DMS114 treated with DMSO at 0.1 percent for 48 hours (cell line): Measurements from ENCODE around the gene EHD1.
A peak's percentile ranks its signal among the peaks of the same experiment; 100 is the strongest.

Experiments
- DNase-seq: peaks from one replicate; lab custom pipeline; 2025; ENCODE audit not compliant: unreplicated experiment; lab: John Stamatoyannopoulos, UW

Gene EHD1

DNA sequence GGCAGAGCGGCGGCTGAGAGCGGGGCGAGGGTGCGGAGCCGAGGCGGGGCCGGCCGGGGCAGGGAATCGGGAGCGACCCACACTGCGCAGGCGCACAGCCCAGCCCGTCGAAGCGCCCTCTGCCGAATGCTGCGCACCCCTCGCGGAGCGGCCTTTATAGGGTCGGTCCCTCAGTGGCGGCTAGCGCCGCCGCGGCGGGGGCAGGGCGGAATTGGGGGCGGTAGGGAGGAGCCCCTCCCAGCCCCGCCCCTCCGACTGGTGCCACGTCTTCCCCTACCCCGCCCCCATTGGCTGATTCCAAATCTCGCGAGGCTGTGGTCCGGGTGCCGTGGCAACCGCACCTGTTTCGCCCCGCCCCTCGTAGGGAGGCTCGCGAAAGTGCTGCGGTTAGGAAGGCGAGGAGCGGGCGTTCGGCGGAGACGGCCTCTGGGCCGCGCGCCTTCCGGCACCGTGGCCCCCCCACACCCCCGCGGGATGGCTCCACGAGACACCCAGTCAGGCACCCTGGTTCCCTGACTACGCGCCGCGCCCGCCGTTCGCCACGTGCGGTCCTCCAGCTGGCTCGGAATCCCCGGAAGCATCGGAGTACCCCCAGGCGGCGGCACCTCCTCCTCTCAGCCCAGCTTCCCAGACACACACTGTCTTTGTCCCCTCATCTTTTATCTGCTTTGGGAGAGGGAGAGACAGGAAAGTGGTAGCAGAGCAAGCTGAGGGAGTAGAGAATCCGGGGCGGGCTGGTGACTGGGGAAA, at the start of gene EHD1:
Gene EHD1 (minus strand): TSS at position 128 of the 750 bp plus-strand sequence. CDS start 157 bp downstream, outside the sequence.
- peak; percentile 93 for DNase-seq

GRCh38 chr11:64926689-64927088, 48.3 kb upstream of the EHD1 start:
- DNase-seq: no peak

GRCh38 chr11:64925536-64926436, 47.4 kb upstream of the EHD1 start:
- DNase-seq: no peak

- DNase-seq: no peak
Observed at GRCh38 chr11:64924910-64925284, 46.5 kb upstream of the EHD1 start.

- peak; percentile 89 for DNase-seq
Observed at GRCh38 chr11:64923944-64924909, 45.8 kb upstream of the EHD1 start, which contains the start of gene PPP2R5B. PPP2R5B (plus strand) TSS chr11:64924689; CDS start chr11:64925735, 1,046 bp downstream.

DNA sequence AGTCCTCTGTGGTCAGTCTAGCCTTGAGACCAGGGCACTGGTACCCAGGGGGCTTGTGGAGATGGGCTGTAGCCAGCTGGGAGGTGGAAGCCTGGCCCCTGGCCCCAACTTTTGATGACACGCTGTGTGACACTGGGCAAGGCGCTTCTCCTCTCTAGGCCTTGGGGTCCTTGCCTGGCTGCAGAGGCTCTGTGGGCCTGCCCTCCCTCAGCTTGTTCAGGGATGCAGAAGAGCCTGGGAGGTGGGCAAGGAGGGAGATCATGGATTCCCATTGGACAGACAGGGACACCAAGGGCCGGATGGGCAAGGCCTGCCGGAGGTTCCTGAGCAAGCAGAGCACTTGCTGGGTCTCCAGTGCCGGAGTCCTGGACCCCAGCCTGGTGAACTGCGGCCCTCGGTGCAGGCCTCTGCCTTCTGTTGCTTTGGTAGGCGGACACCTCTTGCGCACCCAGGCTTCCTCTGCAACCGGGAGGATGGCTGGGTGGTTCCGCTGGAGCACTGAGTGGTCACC, 44.8 kb upstream of the EHD1 start:
- no peak for DNase-seq

DNA sequence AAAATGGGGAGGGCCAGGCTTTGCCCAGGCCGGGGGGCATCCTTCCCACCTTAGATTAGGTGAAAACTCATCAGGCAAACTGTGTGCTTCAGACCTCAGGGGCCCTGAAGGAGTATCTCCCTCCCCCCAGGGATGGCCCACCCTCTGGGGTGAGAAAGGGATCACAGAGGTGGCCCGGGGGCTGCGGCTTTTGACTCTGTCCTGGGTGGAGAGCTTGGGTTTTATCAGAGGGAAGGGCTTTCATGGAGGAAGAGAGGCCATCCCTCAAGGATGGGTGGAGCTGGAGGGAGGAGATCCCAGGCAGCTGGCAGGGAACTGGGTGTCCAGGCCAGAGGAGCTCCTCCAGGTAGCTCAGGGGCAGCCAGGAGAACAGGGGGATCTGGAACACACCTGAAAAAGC, 43.0 kb upstream of the EHD1 start:
- DNase-seq: no peak

DNA sequence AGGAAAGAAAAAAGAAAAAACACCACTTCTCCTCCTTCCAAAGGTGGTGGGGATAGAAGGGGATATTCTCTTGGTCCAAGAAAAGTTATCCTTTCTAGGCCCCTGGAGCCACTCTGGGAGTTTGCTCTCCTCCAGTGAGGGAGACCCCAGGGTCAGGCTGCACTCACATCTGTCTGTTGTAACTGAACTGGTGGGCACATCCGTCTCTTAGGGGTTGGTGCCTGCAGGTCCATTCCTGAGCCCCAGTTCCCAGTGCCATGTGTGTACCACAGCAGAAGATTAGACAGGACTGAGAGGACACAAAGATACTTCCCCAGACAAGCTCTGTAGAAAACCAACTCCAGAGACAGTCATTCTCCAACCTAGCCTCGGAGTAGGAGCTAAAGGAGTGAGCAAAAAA, 41.7 kb upstream of the EHD1 start:
- DNase-seq: no peak

DNA sequence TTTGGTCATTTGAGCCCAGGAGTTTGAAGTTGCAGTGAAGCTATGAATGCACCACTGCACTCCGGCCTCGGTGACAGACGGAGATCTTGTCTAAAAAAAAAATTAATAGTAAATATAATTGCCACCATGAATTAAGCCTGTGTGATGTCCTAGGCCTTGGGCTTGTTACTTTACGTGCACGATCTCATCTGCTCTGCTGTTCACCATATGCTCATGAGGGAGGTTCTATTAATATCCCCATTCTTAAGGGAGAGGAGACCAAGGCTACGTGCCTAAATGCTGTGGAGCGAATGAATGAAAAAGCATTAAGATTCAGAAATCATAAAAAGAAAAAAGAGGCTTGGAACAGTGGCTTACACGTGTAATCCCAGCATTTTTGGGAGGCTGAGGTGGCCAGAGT, 41.2 kb upstream of the EHD1 start:
- no peak for DNase-seq

DNA sequence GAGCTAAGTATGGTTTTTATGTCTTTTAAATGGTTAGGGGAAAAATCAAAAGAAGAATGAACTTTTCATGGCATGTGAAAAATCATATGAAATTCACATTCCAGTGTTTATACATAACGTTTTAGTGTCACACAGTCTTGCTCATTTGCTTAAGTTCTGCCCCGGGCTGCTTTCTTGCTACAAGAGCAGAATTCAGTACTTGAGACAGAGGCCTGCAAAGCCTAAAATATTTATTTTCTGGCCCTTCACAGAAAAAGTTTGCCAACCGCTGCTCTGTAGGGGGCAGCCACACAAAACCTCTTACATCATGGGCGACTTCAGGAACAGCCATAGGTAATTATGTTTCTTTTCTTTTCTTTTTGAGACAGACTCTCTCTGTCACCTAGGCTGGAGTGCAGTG, 39.6 kb upstream of the EHD1 start:
- no peak for DNase-seq

DNA sequence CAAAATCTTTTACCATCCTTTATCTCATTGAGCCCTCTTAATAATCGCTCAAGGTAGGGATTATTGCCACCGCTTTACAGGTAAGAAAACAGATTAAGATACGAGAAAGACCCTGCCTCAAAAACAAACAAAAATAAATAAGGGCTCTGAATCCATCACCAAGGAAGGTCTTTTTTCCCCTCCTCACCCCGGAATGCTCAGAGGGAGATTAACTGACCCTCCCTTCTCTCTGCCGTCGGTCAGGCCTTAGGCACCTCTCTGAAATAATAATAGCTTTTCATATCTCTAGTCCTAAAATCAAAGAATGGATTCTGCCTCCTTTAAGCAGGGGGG, 39.2 kb upstream of the EHD1 start:
- DNase-seq: no peak

DNA sequence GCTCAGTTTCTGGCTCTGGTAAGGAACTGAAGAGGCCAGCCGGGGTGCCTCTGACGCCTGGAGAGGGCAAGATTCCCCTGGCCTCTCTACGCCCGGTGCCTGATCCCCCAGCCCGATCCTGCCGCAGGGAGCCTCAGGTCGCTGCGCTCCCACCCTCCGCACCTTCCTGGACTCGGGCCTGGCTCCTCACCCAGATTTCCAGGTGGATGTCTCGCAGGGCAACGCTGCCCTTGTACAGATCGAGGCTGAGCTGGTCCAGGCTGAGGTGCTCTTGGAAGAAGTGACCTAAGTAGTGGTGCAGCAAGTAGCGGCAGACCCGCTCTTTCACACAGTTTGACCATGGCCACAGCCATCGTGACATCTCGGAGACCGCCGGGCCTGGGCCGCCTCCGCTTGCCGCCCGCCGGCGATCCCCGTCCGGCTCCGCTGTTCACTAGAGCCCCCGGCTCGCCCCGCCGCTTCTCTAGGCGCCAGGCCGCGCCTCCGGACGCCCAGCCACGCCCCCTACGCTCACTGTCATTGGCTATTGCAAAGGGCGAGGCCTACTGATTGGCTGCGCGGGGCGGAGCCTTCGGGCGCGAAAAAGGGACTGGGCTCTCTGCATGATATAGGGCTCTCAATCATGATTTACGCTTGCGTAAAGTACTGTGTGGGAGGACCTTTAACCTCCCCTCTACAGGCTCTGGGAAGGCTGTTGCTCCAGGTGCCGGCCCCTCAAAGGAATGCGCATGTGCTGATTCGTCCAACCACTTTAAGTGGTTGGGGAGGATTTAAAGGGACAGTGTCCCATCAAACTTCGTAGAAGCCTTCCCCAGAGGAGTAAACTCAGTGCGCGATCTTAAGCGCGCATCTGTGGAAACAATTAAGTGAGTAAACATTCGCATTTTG, 38.6 kb upstream of the EHD1 start, which contains the start of gene ATG2A:
Gene ATG2A (minus strand): TSS at position 435 of the 888 bp plus-strand sequence. CDS start 74 bp downstream, at position 361.
- peak; percentile 99 for DNase-seq

DNA sequence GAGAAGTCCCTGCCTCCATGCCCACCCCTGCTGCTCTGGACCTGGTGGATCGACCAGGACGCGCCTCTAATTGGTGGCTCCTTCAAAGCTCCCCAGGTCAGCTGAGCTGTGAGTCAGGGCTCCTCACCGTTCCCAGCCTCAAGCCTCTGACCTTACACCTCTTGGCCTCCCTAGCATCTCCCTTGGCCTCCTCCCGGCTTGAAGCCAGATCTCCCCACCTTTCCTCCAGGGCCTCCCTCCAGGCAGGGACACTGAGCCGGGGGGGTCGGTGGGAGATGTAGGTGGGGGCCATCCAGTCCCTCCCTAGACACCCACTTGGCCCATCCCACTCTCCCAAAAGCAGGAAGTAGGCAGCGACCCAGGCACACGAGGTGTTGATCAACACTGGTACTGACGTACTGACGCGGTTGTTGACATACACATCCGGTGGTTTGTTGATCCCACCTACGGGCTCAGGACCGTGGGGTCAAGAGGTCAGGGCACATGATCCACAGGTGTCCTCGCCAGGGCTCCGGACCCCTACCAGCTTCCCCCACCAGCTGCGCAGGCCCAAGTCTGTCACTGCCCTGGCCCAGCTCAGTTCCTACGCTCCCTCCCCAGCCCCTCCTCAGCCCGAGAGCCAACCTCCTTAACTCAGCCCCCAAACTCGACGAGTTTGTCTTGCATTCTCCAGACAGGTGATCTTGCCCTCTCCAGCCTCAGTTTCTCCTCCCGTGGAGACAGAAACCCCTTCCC, 37.8 kb upstream of the EHD1 start:
- DNase-seq: no peak

GRCh38 chr11:64915376-64915887, 37.0 kb upstream of the EHD1 start:
- no peak for DNase-seq

GRCh38 chr11:64914123-64914522, 35.7 kb upstream of the EHD1 start:
- DNase-seq: no peak

DNA sequence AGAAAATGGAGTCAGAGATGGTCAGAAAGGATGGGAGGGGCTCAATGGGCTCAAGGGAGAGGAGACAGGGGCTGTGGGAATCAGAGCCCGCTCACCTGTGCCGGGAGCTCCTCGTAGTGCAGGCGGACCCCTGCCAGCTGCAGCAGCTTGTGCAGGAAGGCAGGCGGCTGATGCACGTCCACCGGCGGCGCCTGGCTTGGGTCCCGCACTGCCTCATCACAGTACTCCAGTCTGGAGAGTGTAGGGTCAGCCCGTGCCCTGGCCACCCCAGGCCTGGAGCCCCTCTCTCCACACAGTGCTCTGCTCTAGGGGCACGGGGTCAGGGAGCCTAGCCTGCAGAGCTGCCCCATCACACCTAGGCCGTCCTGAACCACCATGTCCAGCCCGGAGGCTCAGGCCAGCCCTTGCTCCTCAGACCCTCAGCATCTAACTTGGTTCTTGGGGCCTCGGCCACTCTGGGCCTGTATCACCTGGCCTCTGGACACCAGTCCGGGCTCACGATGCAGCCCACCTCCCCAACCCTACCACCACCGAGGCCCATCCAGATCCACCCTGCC, 34.8 kb upstream of the EHD1 start:
- DNase-seq: no peak

DNA sequence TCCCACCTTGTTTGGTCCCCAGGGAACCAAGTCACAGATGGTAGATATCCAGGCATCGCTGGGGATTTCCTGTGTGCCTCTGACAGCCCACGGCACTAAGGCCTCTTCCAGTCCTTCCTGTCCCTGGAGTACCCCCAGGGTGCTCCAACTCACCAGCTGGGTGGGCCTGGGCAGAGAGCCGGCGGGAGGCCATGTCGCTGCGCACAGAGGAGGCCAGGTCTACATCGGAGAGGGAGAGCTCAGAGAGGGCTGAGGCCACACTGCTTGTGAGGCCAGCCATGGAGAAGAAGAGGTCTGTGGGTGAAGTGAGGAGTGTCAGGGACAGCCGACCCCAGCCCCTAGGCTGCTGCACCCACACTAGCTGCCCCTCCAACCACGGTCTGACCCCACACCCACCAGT, 33.3 kb upstream of the EHD1 start:
- DNase-seq: no peak

GRCh38 chr11:64911142-64911541, 32.7 kb upstream of the EHD1 start:
- no peak for DNase-seq
